B cell (primary cell): ENCODE results near the gene SAMM50. TPM values are rescaled to one million over a fixed set of nuclear protein-coding genes. Genes with fewer than 3 reads are reported as not detected.

Experiments used
- ATAC-seq: fragments of 200-7000 bp; cut with Tn5 transposase; one replicate; pipeline ENCODE4 v1.10.0; 2021; ENCODE audit warnings: low read depth, mild to moderate bottlenecking, moderate number of reproducible peaks, moderate library complexity
- CTCF ChIA-PET: fragments of 350-600 bp; sonication (Branson Sonifier 250); formaldehyde crosslinking; loops from one replicate; lab custom pipeline; 2021; ENCODE audit warnings: antibody characterized with exemption, inconsistent platforms; lab: Charles Lee
- POLR2A ChIA-PET: fragments of 350-600 bp; sonication (Branson Sonifier 250); formaldehyde crosslinking; loops from one replicate; lab custom pipeline; 2021; ENCODE audit warnings: antibody characterized with exemption; lab: Charles Lee
- DNase-seq: peaks from one replicate; pipeline ENCODE4 v3.0.0; 2013
- H2AFZ ChIP-seq: 2 replicates; pipeline ENCODE4 v1.6.1; 2012; ENCODE audit warnings: mild to moderate bottlenecking, low read depth, low read length; ENCODE audit not compliant: insufficient read depth, poor library complexity, severe bottlenecking
- H3K27ac ChIP-seq, 2 donors: 1 replicate in 1 of 2; 2 replicates in 1 of 2; pipeline ENCODE4 v1.5.1; 2012 to 2013; ENCODE audit warnings: low read length in 2 of 2, mild to moderate bottlenecking in 2 of 2, moderate library complexity in 1 of 2
- H3K27me3 ChIP-seq, 4 experiments: fragments of 200-600 bp in 1 of 4; sonication (generic) in 1 of 4; replicated peaks in 1 of 4; 1 replicate in 2 of 4; 2 replicates in 2 of 4; pipeline versions ENCODE4 v1.6.1 to v1.7.0; 2013 to 2016; ENCODE audit warnings: low read length in 3 of 4, mild to moderate bottlenecking in 2 of 4, mixed read lengths in 1 of 4, moderate library complexity in 1 of 4; ENCODE audit not compliant: insufficient read depth in 4 of 4, control insufficient read depth in 3 of 4; ENCODE audit errors: control extremely low read depth in 1 of 4
- H3K36me3 ChIP-seq, 2 experiments: replicated peaks in 1 of 2; 1 replicate in 1 of 2; 2 replicates in 1 of 2; pipeline versions ENCODE4 v1.6.1 to v1.7.1; 2013; ENCODE audit warnings: low read length in 1 of 2; ENCODE audit not compliant: insufficient read depth in 2 of 2, control insufficient read depth in 1 of 2; ENCODE audit errors: control extremely low read depth in 1 of 2, extremely low read depth in 1 of 2
- H3K4me1 ChIP-seq, 2 donors: fragments of 200-600 bp in 1 of 2; sonication (generic) in 1 of 2; 1 replicate in 1 of 2; 2 replicates in 1 of 2; pipeline versions ENCODE4 v1.5.1 to v1.6.1; 2013 to 2017; ENCODE audit warnings: low read length in 2 of 2; ENCODE audit not compliant: control insufficient read depth in 2 of 2, insufficient read depth in 2 of 2
- H3K4me2 ChIP-seq: replicated peaks from 2 replicates; pipeline ENCODE3; 2012; ENCODE audit warnings: mild to moderate bottlenecking, low read depth, low read length; ENCODE audit not compliant: poor library complexity, severe bottlenecking
- H3K4me3 ChIP-seq, 5 experiments: fragments of 200-600 bp in 1 of 5; sonication (generic) in 1 of 5; 1 replicate in 3 of 5; 2 replicates in 2 of 5; pipeline versions ENCODE4 v1.5.1 to v1.7.0; 2011 to 2016; ENCODE audit warnings: low read length in 4 of 5, mild to moderate bottlenecking in 4 of 5, low read depth in 2 of 5, control low read depth in 1 of 5, moderate library complexity in 1 of 5; ENCODE audit not compliant: insufficient read depth in 1 of 5; ENCODE audit errors: control extremely low read depth in 1 of 5, extremely low read depth in 1 of 5
- H3K79me2 ChIP-seq: fragments of 200-600 bp; sonication (generic); one replicate; pipeline ENCODE4 v1.6.0; 2016; ENCODE audit warnings: low read length; ENCODE audit not compliant: control insufficient read depth, insufficient read depth
- H3K9ac ChIP-seq: fragments of 200-600 bp; sonication (generic); 2 replicates; pipeline ENCODE4 v1.6.1; 2017; ENCODE audit warnings: mild to moderate bottlenecking, low read length, moderate library complexity
- H3K9me3 ChIP-seq, 3 donors: one replicate each; pipeline versions ENCODE4 v1.6.1 to v1.7.1; 2013; ENCODE audit warnings: low read length in 2 of 3; ENCODE audit not compliant: control insufficient read depth in 2 of 3, insufficient read depth in 1 of 3; ENCODE audit errors: control extremely low read depth in 1 of 3
- H4K20me1 ChIP-seq: 2 replicates; pipeline ENCODE4 v1.6.0; 2012; ENCODE audit warnings: mild to moderate bottlenecking, low read length; ENCODE audit not compliant: insufficient read depth, control insufficient read depth, poor library complexity, severe bottlenecking
- H3K27ac Mint-ChIP-seq: one replicate; pipeline ENCODE4 v1.8.0; 2021; ENCODE audit warnings: mixed read lengths
- H3K27me3 Mint-ChIP-seq: one replicate; pipeline ENCODE4 v1.8.0; 2021; ENCODE audit warnings: mixed read lengths
- H3K4me1 Mint-ChIP-seq: one replicate; pipeline ENCODE4 v1.8.0; 2021; ENCODE audit warnings: mixed read lengths
- H3K4me3 Mint-ChIP-seq: one replicate; pipeline ENCODE4 v1.8.0; 2021; ENCODE audit warnings: mixed read lengths
- H3K9me3 Mint-ChIP-seq: one replicate; pipeline ENCODE4 v1.8.0; 2022; ENCODE audit warnings: mixed read lengths; ENCODE audit not compliant: insufficient read depth
- CTCF ChIP-seq: fragments of 200-600 bp; IDR thresholded peaks from one replicate; pipeline ENCODE4 v1.8.0; 2022; ENCODE audit warnings: antibody characterized with exemption, mild to moderate bottlenecking
- EZH2 ChIP-seq: IDR thresholded peaks from 2 replicates; pipeline ENCODE4 v1.6.1; 2012; ENCODE audit warnings: borderline replicate concordance, low read depth, mild to moderate bottlenecking, moderate library complexity, low read length; ENCODE audit not compliant: insufficient read depth, poor library complexity, severe bottlenecking
- WGBS: methylation state at CpG from one replicate; pipeline ENCODE4 v1.1.5; 2013; ENCODE audit warnings: missing lambda C conversion rate; ENCODE audit not compliant: insufficient coverage; 5-methylcytosine and 5-hydroxymethylcytosine counted together
- intact Hi-C: fragments of 100-400 bp; cut with micrococcal nuclease; formaldehyde crosslinking; loops from one replicate; pipeline ENCODE4 v1.10.0; 2022
- polyA plus RNA-seq: library from polyadenylated mRNA; depleted of rRNA; stranded (reverse); fragments of >200 nt; gene quantifications from 2 replicates; pipeline ENCODE4 v1.2.3, GENCODE V29; 2012
- total RNA-seq, 2 donors: library from RNA; stranded (reverse); fragments of 120-200 nt in 1 of 2; gene quantifications; 1 replicate in 1 of 2; 2 replicates in 1 of 2; pipeline versions ENCODE4 v1.2.3 to v1.2.4, GENCODE V29; 2013 to 2022

SAMM50 gene
- total and polyA plus RNA-seq, 2 donors (not counting 1 experiment from before 2014, with no cell fraction given) = 18.8 to 43.2 TPM

GRCh38 chr22:43975041-43975440 is 19.8 kb downstream of the SAMM50 start:
- no peak for DNase-seq
- H3K27ac ChIP-seq = no peak overlapping the region

More at GRCh38 chr22:43975041-43975440, 19.8 kb downstream of the SAMM50 start:
- intact Hi-C loops = no loop called here
- peaks cover 4% of the 10 kb centered on the region for H3K79me2 ChIP-seq
- peaks cover 0 to 81% of the 10 kb centered on the region in 2 experiments for H3K36me3 ChIP-seq
- no peak overlapping the region for H3K4me3 ChIP-seq
- TF ChIP-seq CTCF (no peak), EZH2 (no peak)
- ATAC-seq = no peak
- H3K4me2 ChIP-seq = no peak overlapping the region
- CTCF ChIA-PET = interaction anchor here (0.6 to 0.7 kb wide), 2 partner anchors 436 to 1336 kb away, joined by 3 to 4 read pairs; no protein-coding TSS in a partner anchor
- H2AFZ ChIP-seq = no peak overlapping the region
- Mint-ChIP-seq H3K27me3 (no peaks in the 10 kb centered on the region), H3K9me3 (no peaks in the 10 kb centered on the region), H3K4me3 (no peak overlapping the region), H3K27ac (no peak overlapping the region), H3K4me1 (no peaks in the 10 kb centered on the region)
- H3K27me3 ChIP-seq = no peaks in the 10 kb centered on the region
- no peak overlapping the region for H3K9ac ChIP-seq
- H3K4me1 ChIP-seq = no peaks in the 10 kb centered on the region
- peaks cover 5% of the 10 kb centered on the region for H4K20me1 ChIP-seq
- WGBS = 80% methylated on average over 2 of the region's 4 CpGs
- H3K9me3 ChIP-seq = no peaks in the 10 kb centered on the region
- POLR2A ChIA-PET = no interaction called here
